Hypothalamus (tissue), 51 donors: ENCODE results near the gene ANKRD16.

ENCODE experiments used
- DNase-seq, 51 donors: peaks; one replicate each; lab custom pipeline; 2025; lab: John Stamatoyannopoulos, UW

The ANKRD16 gene

DNA sequence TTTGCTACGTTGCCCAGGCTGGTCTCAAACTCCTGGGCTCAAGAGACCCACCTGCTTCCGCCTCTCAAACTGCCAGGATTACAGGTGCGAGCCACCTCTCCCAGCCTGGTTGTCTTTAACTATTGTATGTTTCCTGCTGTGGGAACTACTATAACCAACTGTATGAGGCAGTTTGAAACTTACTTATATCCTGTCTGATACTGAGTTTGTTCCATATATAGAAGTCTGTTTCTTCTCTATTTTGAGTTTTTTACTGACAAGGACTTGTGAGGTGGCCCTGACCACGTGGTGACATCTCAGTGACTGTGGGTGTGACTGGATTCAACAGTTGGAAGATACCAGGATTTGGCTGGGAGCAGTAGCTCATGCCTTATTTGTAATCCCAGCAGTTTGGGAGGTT lies 14.5 kb upstream of the ANKRD16 start:
- DNase-seq: no peak

DNA sequence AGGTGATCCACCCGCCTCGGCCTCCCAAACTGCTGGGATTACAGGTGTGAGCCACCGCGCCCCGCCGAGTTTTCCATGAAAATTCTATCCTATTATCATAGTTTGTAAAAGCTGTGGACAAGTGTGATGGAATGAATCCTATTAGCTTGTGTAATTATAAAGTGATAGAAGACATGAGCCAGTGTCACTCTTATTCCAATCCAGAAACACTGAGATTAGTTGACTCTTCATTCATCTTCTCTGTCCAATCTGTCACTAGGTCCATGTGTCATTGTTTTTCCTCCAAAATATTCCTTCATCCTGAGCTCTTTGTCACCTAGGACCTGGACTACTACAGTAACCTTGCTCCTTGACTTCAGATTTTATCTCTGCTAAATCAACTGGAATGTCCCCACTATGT lies 13.9 kb upstream of the ANKRD16 start:
- no peak for DNase-seq

DNA sequence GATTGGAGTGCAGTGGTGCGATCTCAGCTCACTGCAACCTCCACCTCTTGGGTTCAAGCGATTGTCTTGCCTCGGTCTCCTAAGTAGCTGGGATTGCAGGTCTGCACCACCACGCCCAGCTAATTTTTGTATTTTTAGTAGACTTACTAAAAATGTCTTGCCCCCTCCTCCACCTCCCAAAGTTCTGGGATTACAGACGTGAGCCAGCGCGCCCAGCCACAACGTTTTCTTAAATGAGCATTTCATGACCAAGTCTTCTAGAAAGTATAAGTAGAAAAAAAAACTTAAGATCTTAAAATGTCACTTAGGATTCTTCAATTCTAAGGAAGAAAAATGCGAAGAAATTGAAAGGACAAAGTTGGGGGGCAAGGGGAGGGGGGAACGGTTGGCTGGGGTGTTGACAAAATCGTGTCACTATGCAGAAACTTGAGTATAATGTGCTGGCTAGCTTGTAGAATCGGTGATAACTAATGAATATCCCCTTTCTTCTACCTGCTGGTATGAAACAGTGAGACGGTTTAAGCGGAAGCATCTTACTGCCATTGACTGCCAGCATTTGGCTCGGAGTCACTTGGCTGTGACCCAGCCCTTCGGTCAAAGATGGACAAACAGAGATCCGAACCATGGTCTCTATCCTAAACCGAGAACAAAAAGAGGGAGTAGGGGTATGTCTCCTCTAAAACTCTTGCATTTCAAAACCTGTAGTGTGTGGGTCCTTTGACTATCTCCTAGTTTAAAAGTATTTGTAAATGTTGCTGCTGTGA lies 13.0 kb upstream of the ANKRD16 start:
- DNase-seq: peak in 2 of 51 donors; percentile 2 to 3

DNA sequence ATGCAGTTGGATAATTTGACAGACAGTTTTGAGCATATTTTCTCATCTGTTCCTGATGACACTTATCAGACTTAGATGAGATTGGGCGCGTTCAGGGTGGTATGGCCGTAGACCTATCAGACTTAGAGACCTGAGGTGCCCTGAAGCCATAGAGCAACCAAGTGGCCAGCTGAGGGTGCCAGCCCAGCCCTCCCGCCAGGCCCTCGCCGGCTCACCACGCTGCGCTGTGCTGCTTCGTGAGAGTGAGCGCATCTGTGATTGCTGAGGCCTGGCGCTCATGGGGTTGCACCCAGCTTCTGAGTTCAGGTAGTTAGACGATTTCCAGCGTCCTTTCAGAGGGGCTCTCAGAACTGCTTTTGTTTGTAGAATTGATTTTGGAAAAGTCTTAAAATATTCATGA lies 10.6 kb upstream of the ANKRD16 start:
- no peak for DNase-seq

DNA sequence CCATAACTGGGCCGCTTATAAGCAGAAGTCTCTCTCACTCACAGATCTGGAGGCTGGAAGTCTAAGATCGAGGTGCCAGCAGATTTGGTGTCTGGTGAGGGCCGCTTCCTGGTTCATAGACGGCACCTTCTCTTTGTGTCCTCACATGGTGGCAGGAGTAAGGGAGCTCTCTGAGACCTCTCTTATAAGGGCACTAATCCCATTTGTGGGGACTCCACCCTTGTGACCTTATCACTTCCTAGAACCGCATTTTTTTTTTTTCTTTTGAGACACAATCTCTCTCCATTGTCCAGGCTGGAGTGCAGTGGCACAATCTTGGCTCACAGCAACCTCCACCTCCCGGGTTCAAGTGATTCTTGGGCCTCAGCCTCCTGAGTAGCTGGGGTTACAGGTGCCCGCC lies 8.5 kb upstream of the ANKRD16 start:
- no peak for DNase-seq

DNA sequence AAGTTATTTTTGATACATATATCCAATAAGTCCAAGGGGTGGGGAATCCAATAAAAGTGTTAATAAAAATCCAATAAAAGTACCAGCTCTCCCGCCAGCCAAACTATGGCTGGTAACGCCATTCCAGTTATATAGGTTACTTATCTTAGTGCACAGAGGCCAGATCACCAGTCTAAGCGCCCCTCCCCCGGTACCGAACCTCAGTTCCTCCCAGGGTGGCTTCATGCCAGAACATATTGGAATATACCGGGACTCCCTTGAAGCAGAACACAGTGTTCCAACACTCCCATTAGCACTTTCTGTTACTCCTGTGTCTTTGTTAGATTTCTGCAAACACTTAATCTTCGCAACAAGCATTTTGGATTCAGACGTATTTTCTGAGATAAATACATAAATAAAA lies 7.8 kb upstream of the ANKRD16 start:
- DNase-seq: no peak

DNA sequence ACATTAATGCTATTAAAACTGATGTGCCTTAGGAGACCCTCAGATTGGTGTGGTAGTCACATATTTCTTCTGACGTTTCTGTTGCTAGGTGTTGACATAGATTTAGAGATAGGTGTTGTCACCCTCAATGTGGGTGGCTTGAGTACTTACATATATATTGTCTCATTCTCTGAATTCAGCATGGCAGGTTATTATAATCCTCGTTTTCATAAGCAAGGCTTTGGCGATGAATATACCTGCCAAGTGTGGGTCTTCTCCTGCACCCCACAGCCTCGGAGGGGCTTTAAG lies 7.3 kb upstream of the ANKRD16 start:
- DNase-seq: no peak

DNA sequence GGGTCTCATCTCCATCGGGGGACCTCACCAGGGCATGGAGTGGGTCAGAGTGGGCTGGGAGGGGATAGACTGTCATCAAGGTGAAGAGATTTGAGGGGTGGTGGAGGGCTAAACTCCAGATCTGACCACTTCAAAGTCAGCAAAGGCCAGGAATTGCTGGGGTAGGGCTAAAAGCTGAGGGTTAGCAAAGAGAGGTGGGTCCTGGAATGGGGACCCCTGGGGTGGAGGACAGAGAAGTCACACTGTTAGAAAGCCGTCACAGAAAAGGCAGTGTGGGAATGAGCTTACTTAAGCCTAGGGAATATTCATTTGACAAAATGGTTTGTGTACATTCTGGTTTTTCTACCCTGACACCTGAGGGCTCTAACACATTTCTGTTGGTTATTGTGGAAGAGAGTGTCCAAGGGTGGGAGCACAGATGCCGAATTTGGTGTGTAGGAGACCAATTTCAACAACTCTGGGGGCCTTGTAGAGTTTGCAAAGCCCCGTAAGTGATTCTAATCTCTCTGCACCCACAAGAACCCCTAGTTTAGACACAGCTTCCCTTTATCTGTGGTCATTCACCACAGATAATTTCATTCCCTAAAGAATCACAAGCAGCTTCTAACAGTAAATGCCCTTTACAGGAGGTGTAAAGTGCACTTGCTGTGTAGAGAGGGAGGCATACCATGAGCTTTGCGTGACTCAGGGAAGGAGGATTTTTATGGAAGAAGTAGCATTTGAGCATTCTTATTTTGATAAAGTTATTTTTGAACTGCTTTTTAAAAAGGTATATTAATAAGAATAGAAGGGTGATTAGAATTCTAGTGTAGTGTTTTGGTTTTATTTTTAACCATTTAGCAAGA lies 6.7 kb upstream of the ANKRD16 start:
- DNase-seq: no peak

DNA sequence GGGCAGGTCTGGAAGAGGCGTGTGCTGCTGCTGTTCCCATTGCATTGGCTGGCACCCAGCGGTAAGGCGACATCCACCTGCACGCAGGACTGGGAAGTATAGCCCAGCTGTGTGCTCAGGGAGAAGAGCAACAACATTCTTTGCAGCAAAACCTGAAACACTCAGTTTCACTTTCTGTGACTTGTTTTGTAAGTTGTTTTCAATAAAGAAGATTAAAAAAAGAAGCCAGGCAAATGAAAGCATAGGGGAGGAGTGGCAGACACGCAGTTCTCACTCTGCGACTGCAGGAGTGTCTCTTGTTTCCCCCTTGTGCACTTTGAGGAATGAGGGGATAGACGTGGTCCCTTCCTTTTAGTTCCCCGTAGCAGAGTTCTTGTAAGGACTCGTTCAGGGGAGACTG lies 6.1 kb upstream of the ANKRD16 start:
- no peak for DNase-seq

DNA sequence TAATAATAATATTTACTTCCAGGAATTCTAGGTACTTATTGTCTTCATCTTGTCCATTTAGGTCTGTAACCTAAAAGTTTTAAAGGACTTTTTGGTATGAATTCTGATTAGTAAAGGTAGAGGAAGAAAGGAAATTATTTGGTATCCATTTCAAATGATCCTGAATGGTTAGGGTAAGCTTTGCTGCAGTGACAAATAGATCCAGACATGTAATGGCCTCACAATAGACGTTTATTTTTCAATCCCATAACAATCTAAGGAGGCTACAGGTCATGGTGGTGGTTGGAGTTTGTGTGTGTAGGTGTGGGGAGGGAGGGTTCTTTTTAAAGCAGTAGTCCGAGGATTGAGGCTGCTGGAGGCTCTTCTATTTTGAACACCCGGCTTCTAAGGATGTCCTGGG lies 5.7 kb upstream of the ANKRD16 start:
- no peak for DNase-seq

DNA sequence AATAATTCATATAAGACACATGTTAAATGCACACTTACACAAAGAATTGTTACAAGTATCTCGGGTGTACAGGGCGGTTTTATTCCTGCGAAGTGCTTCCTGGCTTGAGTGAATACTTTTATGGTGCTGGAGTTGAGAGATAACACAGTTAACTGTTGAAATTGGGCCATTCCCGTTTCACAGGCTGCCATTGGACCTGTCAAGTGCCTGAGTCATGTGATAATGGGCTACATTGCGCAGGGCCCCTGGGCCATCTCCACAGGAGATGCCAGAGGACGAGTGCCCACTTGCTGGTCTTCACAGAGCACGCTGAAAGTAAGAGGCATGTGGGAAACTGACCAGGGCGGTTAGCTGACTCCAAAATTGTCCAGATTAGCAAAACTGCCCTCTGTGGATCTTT lies 5.2 kb upstream of the ANKRD16 start:
- DNase-seq: no peak

DNA sequence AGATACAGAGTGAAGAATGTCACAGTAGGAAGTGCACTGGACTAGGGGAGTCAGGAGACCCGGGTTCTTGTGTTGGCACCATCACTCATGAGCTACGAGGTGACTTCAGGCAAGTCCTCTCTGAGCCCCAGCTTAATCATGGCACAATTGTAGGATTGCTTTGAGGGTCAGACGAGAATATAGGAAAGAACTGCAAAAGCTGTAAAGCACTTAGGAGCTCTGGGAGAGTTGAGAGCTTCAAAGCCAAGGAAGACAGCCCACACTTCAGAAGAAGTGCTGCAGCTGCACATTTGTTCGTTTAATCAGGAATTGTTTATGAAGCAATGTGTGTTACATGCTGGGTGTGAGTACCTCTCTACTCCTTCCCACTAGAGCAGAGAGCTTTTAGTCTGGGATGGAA lies 4.7 kb upstream of the ANKRD16 start:
- no peak for DNase-seq

DNA sequence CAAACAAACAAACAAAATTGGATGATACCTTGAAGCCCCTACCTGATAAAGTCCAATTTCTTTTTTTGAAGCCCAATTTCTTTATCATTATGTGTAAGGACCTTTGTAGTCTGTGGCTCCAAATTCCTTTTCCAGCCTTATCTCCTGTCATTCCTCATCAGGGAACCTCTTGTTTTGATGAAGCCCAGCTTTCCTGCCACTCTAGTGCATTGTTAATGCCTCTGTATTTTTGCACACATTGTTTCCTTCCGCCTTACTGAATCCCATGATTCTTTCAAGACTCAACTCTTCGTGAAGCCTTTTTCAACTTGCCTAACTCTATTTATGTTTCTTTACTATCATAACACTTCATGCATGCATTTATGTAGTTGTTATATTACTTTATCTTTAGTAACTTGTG lies 3.6 kb upstream of the ANKRD16 start:
- DNase-seq: no peak

DNA sequence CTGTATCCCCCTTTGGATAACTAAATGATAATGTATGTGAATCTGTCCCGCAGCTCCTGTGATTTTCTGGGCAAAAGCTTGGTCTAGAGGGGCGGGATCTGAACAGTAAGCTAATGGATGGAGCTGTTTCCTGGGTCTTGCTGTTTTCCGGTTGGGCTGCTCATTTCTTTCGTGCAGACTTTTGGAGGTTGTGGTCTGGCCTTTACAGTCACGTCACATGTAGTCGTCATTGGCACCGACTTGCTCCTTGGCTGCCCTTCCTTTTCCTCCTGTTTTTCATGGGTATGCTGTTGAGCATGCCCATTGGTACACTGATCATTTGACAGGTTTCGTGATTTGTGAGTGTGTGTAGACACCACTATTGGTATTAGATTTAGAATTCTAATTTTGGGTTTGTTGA lies 2.3 kb upstream of the ANKRD16 start:
- no peak for DNase-seq

DNA sequence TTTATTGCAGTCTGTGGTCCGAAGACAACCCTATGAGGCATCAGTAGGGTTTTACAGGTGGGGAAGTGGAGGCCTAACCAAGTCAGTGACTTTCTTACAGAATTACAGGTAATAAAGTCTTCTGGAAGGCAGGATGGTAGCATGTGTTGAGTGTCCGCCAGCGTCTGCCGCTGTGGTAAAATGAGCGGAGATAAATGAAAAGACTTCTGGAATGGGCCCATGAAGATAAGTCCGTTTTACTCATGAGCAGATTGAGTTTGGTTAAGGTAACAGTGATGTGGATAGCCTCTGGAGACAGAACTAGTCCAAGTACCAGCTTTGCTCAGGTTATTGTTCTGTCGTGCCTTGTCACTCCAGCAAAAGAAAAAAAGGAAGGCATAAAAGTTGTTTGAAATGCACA lies 1.3 kb upstream of the ANKRD16 start:
- no peak for DNase-seq

DNA sequence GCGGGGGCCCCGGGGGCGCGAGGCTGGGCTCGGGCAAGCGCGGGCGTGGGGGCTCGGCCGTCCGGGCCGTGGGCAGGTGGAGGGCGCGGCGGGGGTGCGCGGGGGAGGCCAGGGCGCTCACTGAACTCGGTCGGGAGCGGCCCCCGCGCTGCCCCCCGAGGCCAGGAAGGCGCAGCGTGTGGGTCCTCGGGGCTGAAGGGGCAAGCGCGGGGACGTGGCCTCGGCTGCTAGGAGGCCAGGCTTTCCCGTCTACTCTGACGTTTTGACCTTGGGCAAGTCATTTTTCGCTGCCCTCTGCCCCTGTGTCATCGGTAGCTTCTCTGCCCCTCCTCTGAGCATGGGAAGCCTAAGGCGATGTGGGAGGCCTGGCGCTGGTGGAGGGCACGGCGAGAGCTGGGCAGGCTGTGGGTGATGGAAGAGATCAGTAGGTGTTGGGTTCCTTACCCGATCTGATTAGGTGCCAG lies 791 bp upstream of the ANKRD16 start:
- peak in 2 of 51 donors; percentile 18 to 33 for DNase-seq

DNA sequence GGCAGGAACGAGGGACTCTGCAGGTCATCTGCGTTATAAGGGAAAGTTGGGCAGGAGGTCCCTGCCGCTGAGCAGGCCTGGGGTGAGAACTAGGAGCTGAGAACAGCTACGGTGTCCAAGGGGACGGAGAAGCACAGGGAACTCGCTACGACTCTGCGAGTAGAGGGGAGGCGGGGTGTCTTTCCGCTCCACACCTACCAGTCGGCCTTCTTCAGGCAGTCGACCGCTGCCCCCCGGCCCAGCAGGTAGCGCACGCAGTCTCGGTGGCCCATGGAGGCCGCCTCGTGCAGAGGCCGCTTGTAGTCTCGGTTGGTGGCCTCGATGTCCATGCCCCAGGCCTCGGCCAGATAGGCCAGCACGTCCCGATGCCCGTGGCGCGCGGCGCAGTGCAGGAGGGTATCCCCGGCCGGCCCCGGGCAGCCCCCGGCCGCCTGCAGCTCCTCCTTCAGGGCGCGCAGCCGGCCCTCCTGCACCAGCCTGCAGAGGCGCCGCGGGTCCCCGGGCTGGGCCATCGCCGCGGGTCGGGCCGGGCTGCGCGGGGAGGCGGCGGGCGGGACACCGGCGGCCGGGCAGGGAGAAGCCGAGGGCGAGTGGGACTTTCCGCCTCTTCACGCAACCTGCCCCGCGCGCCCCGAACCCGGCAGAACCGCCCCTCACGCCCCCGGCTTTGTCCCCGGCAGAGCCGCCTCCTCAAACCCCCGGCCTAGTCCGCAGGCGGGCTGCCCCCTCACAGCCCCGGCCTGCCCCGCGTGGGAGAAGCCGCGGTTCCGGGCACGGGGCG lies 660 bp downstream of the ANKRD16 start:
- DNase-seq: peak in 13 of 51 donors; percentile 7 to 54 (median 32)

DNA sequence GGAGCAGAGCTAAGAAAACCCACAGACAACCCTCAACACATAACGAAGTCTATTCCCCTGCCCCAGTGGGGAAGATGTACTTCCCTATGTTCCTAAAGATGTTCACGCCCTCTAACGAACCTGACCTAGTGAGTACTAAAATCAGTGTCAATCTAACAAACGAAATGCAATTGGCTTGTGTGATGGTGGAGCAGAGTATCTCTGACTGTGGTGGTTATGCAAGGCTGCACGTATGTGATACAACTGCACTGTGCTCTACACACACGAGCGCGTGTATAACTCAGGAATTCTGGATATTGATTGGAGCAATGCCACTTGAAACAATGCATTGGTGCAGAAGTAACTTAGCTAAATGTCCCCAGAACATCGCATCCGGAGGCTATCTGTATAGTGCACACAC lies 1.3 kb downstream of the ANKRD16 start:
- peak in 2 of 51 donors; percentile 18 to 54 for DNase-seq

DNA sequence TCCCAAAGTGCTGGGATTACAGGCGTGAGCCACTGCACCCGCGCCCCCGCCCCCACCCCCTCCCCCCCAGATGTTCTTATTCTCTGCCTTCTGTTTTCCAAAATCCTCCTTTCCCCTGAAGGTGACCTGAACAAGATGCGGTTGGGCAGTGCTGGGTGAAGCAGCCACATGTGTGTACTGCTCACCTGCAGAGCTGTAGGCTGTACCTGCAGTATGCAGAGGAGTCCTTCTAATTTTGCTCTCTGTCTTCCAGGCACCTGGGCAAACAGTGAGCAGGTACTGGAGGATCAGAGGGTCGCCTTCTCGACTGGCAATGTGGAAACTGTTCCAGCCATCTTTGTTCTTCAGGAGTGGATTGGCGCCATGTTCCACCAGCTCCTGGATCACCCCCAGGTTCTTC lies 2.1 kb downstream of the ANKRD16 start:
- no peak for DNase-seq

DNA sequence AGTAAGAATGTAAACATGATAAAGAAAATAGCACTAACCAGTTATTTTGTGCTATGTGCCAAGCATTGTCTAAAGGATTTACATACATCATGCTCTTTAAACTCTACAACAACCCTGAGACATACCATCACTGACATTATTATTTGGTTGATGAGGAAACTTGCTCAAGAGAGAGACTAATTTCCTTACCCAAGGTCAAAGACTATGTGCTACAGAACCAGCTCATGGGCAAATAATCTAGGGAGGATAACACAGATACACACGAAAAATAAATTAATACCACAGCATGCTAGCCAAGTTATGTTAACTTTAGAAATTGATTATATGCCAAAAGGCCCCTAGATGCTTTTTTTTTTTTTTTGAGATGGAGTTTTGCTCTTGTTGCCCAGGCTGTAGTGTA lies 2.7 kb downstream of the ANKRD16 start:
- DNase-seq: no peak

DNA sequence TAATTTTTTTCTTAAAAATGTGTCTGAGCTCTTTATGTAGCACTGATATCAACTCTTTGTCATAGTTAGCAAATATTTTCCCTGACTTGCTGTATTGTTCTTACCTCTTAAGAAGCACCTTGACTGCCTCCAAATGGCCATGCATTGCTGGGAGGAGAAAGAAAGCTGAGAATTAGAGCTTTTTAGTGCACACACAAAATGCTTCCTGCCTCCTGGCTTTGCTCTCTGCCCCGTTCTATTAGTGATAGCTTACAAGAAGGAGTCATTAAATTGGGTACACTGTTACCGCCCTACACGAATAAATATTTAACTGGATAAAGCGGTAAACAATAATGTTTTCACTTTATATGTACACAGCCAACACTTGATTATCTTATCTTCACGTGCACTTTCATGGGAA lies 4.1 kb downstream of the ANKRD16 start:
- no peak for DNase-seq

DNA sequence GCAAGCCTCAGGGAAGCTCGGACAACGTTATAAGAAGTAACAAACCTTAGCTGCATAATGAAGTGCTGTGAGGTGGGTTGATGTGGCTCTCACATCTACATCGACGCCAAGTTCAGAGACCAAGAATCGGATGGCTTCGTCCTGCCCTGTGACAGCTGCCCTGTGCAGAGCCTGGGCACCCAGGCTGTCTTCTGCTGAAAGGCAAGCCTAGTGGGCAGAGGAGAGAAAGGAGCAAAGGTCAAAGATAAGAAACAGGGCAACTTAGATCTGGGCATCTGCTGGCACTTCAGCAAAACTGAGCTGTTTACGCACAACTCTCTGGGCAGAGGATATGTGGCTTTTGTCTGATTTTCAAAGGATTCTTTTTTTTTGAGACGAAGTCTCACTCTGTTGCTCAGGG lies 6.7 kb downstream of the ANKRD16 start:
- no peak for DNase-seq
